Measurements from ENCODE around the gene SH3TC1. TPM values are rescaled to one million over a fixed set of nuclear protein-coding genes. Genes with fewer than 3 reads are reported as not detected.

The SH3TC1 gene
- polyA plus RNA-seq, 1 experiment, result 1.2 TPM

DNA sequence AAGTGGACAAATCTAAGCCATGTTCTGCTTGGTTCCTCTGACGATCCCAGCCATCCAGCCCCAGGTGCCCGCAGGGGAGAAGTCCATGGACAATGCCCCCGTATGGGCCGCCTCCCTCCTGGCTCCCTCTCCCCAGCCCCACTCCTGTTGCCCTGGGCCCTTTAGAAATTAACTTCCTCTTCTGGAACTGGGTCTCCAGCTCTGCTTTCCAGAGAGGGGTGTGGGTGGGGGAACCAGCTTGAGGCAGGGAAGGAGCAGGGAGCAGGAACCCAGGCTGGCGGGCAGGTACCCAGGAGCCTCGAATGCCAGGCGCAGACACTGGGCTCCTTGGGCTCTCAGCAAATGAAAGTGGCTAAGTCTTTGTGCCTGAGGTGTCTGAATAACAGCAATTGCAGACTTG is 27.8 kb upstream of the SH3TC1 start:
- CTCF ChIA-PET, result interaction anchor here (1.4 to 2.5 kb wide), 2 partner anchors 12 to 66 kb away, joined by 3 to 7 read pairs; partner anchors contain the start of gene ABLIM2
- TF ChIP-seq, protein P1, sequence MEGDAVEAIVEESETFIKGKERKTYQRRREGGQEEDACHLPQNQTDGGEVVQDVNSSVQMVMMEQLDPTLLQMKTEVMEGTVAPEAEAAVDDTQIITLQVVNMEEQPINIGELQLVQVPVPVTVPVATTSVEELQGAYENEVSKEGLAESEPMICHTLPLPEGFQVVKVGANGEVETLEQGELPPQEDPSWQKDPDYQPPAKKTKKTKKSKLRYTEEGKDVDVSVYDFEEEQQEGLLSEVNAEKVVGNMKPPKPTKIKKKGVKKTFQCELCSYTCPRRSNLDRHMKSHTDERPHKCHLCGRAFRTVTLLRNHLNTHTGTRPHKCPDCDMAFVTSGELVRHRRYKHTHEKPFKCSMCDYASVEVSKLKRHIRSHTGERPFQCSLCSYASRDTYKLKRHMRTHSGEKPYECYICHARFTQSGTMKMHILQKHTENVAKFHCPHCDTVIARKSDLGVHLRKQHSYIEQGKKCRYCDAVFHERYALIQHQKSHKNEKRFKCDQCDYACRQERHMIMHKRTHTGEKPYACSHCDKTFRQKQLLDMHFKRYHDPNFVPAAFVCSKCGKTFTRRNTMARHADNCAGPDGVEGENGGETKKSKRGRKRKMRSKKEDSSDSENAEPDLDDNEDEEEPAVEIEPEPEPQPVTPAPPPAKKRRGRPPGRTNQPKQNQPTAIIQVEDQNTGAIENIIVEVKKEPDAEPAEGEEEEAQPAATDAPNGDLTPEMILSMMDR (IDR thresholded peaks at IDR 0.05; ENCODE audit: insufficient read depth, low read depth, low read length), result no peak
- no peak for DNase-seq (ENCODE audit: low read depth)
- POLR2A ChIA-PET, result no interaction called here
- no peaks in the 10 kb centered on the region for H3K36me3 ChIP-seq (ENCODE audit: control insufficient read depth, insufficient read depth, low read length)
- H3K27me3 ChIP-seq (ENCODE audit: control insufficient read depth, insufficient read depth, low read length), result peaks cover 18% of the 10 kb centered on the region
- no peak overlapping the region for H3K4me3 ChIP-seq (ENCODE audit: low read depth, low read length)

DNA sequence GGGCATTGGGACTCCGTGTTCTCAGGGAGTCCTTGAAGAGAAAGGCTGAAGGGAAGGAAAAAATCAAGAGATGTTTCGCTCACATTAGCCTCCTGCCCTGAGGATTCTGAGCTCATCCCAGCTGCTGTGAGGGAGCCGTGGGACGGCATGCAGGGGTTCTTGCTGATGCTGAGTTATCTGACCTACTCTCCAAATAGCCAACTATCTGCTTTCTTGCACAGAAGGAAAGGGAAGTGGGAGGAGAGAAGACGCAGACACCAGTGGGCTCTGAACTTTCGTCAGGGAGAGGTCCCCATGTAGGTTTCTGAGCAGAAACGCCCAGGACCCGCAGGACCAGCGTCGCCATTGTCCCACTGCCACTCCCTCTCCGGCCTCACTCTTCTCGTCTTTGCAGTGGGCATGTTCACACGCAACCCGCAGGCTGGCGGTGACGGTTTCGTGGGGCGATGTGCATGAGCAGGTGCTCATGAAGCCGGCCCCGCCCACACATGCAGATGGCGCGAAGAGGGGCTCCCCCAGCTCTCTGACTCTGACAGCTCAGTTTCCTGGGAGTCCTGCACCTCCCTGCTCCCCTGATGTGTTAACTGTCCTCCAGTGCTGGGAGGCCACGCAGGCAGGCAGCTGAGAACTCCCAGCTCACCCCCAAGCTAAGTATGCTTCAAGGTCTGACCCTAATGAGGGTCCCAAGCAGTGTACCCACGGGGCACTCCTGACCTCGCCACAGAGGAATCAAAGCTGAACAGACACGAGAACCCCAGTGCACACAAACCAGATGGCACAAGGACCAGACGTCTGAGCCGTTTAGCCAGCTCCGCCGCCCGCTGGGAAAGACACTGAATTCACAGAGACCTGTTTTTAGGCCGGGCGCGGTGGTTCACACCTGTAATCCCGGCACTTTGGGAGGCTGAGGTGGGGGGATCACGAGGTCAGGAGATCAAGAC is 26.8 kb upstream of the SH3TC1 start:
- TF ChIP-seq, protein P1 (IDR thresholded peaks at IDR 0.05; ENCODE audit: insufficient read depth, low read depth, low read length), result no peak
- CTCF ChIA-PET, result interaction anchor here (2.5 kb wide), 1 partner anchor 13 kb away, joined by 7 read pairs; the partner anchor contains the start of gene ABLIM2
- H3K36me3 ChIP-seq (ENCODE audit: control insufficient read depth, insufficient read depth, low read length), result no peaks in the 10 kb centered on the region
- no peak for DNase-seq (ENCODE audit: low read depth)
- POLR2A ChIA-PET, result no interaction called here
- peaks cover 18% of the 10 kb centered on the region for H3K27me3 ChIP-seq (ENCODE audit: control insufficient read depth, insufficient read depth, low read length)
- H3K4me3 ChIP-seq (ENCODE audit: low read depth, low read length), result no peak overlapping the region

DNA sequence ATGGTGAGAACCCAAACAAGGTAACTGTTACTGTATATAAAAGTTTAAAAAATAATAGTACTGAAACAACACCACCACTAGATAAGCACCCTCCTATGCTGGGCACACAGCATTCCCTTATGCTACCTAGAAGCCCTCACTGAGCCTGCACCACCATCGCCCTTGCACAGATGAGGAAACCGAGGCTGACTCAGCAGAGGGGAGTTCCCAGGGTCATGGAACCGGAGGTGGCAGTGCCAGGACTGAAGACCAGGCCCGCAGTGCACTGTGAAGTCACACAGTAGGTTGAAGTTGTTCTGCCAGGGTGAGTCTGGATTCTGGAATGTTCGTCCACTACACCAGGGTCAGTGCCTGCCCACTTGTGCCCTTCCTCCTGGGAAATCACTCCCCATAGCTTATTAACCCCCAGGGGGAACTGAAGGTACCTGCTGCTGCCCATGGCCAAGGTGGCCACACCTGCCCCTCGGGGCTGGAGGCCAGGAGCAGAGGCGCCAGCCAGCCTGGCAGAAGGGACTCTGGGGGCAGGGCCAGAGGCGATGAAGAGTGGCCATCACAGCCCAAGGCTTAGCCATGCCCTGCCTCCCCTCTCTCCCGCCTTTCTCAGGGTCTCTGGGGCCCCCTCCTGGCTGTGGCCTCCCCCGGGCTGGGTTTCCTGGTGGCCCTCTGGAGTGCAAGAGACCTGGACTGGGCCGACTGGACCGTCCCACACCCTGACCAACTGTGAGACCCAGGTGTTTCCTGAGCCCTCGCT is 25.4 kb upstream of the SH3TC1 start:
- TF ChIP-seq, protein P1 (IDR thresholded peaks at IDR 0.05; ENCODE audit: insufficient read depth, low read depth, low read length), result no peak
- DNase-seq (ENCODE audit: low read depth), result no peak
- CTCF ChIA-PET, result interaction anchor here (1.1 kb wide), 1 partner anchor 64 kb away, joined by 4 read pairs; no protein-coding TSS in a partner anchor
- Histone ChIP-seq H3K4me3 (ENCODE audit: low read depth, low read length) (no peak overlapping the region), H3K36me3 (ENCODE audit: control insufficient read depth, insufficient read depth, low read length) (no peaks in the 10 kb centered on the region), H3K27me3 (ENCODE audit: control insufficient read depth, insufficient read depth, low read length) (peaks cover 19% of the 10 kb centered on the region)
- POLR2A ChIA-PET, result no interaction called here

DNA sequence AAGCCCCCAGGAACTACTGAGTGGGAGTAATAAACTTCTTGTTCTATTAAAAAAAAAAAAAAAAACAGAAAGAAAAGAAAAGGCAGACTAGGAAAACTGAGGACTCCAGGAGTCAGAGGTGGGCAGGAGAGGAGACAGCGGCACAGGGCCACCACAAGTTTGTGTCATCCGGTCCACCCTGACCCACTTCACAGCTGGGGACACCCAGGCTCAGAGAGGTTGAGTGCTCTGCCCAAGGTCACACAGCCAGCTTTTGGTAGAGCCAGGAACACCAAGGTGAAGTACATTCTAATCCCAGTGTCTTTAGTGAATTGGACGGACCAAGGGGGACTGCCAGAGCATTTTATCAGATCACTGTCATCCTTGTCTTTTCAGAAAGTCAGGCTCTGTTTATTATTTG is 24.1 kb upstream of the SH3TC1 start:
- DNase-seq (ENCODE audit: low read depth), result no peak
- CTCF ChIA-PET, result interaction anchor here (1.9 to 7.0 kb wide), 3 partner anchors 38 to 64 kb away, joined by 5 to 80 read pairs (median 6); no protein-coding TSS in a partner anchor
- Histone ChIP-seq H3K4me3 (ENCODE audit: low read depth, low read length) (no peak overlapping the region), H3K36me3 (ENCODE audit: control insufficient read depth, insufficient read depth, low read length) (no peaks in the 10 kb centered on the region), H3K27me3 (ENCODE audit: control insufficient read depth, insufficient read depth, low read length) (peaks cover 25% of the 10 kb centered on the region)
- POLR2A ChIA-PET, result no interaction called here
- TF ChIP-seq, protein P1 (IDR thresholded peaks at IDR 0.05; ENCODE audit: insufficient read depth, low read depth, low read length), result no peak

- no peak for DNase-seq (ENCODE audit: low read depth)
Observed at GRCh38 chr4:8175686-8176085, 23.4 kb upstream of the SH3TC1 start.

More at GRCh38 chr4:8175686-8176085, 23.4 kb upstream of the SH3TC1 start:
- ChIA-PET CTCF (interaction anchor here (1.5 to 7.0 kb wide), 14 partner anchors 8 to 243 kb away, joined by 4 to 80 read pairs (median 14); partner anchors contain the start of gene SH3TC1), POLR2A (no interaction called here)
- Histone ChIP-seq H3K36me3 (ENCODE audit: control insufficient read depth, insufficient read depth, low read length) (no peaks in the 10 kb centered on the region), H3K27me3 (ENCODE audit: control insufficient read depth, insufficient read depth, low read length) (peaks cover 23% of the 10 kb centered on the region), H3K4me3 (ENCODE audit: low read depth, low read length) (no peak overlapping the region)
- TF ChIP-seq, protein P1 (IDR thresholded peaks at IDR 0.05; ENCODE audit: insufficient read depth, low read depth, low read length), result no peak

All from BJ (cell line).